Epidermal melanocyte (primary cell): ENCODE measurements around the gene P2RX6.
A peak's percentile ranks its signal among the peaks of the same experiment; 100 is the strongest.
"Not testable (repeated sequence)": the region's sequence is repeated elsewhere in the genome, so short reads cannot be mapped to it uniquely, and the experiment has no call there.

Experiments
- DNase-seq: peaks from one replicate; pipeline ENCODE4 v3.0.0; 2011; ENCODE audit warnings: low spot score; ENCODE audit not compliant: insufficient read length

The P2RX6 gene

DNA sequence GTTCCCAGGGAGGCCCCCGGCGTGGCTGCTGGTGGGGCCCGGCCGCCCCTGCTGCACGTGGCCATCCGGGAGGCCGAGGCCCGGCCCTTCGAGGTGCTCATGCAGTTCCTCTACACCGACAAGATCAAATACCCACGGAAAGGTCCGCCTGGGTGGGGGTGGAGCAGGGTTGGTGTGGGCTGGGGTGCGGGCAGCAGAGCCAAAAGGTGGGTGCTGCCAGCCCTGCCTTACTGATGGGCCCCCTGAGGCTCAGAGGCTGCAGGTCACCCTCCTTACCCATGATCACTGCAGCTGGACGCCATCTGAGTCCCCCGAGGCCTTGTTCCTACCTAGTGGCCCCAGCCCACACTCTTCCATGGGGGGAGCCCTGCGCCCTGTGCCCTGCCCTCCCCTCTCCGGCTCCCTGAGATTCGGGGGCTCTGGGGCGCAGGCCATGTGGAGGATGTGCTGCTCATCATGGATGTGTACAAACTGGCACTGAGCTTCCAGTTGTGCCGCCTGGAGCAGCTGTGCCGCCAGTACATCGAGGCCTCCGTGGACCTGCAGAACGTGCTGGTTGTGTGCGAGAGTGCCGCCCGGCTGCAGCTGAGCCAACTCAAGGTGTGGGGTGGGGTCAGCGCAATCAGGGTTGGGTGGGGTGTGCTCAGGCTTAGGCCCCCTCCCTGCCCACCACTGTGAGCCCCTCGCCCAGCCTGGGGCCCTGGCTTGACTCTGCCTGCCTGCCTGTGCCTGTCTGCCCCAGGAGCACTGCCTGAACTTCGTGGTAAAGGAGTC is 20.6 kb upstream of the P2RX6 start:
- DNase-seq: no peak

DNA sequence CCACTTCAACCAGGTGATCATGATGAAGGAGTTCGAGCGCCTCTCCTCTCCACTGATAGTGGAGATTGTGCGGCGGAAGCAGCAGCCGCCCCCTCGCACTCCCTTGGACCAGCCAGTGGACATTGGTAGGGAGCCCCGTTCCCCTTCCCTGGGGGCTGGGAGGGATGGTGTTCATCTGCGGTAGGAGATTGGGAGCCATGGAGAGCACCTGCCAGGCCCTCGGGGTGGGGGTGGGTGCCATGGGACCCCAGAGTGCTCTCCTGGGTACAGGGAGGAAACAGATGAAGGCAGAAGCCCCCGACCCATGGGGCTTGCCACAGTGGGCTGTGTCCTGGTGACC is 20.1 kb upstream of the P2RX6 start:
- no peak for DNase-seq

GRCh38 chr22:20995329-20996030 is 19.5 kb upstream of the P2RX6 start:
- no peak for DNase-seq

DNA sequence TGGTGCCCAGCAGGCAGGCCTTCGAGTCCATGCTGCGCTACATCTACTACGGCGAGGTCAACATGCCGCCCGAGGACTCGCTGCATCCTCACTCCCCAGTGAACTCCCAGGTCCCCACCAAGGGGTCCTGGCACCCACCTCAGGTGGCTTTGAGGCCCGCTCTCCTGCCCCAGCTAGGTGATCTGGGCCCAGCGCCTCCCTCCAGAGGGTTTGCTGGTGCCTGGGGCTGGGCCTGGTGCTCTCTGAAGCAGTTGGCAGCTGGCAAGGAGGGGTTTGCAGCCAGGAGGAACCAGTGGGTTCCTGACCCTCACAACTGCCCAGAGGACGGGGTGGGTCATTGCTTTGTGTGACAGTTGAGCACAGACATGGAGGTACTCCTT is 18.9 kb upstream of the P2RX6 start:
- no peak for DNase-seq

DNA sequence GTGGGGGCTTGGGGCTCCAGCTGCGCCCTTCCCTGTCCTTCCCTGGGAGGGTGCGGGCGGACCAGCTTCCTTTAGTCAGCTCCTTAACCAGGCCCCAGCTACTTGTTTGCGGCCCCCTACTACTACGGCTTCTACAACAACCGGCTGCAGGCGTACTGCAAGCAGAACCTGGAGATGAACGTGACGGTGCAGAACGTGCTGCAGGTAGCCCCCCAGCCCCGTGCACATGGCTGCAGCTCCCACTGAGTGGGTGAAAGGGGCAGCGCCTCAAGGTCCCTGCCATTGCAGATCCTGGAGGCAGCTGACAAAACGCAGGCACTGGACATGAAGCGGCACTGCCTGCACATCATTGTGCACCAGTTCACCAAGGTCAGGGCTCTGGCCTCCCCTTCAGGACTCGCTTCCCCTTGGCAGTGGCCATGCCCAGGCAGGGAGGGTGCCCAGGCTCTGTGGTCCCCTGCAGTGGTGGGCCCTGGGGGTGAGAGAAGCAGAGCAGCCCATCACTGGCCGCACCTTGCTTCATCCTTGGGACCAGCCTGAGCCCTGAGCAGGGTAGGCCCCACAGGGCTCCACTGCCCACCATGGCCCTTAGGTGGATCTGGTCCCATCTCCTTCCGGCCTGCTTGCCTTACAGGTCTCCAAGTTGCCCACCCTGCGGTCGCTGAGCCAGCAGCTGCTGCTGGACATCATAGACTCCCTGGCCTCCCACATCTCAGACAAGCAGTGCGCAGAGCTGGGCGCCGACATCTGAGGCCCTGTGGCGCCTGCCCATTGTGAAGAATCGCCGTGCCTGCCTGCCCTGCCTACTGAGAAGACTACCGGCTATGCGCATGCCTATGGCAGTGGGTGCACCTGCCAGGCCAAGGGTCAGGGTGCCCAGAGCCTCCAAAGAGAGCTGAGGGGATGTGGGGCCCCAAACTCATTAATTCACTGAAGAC is 18.1 kb upstream of the P2RX6 start:
- no peak for DNase-seq

DNA sequence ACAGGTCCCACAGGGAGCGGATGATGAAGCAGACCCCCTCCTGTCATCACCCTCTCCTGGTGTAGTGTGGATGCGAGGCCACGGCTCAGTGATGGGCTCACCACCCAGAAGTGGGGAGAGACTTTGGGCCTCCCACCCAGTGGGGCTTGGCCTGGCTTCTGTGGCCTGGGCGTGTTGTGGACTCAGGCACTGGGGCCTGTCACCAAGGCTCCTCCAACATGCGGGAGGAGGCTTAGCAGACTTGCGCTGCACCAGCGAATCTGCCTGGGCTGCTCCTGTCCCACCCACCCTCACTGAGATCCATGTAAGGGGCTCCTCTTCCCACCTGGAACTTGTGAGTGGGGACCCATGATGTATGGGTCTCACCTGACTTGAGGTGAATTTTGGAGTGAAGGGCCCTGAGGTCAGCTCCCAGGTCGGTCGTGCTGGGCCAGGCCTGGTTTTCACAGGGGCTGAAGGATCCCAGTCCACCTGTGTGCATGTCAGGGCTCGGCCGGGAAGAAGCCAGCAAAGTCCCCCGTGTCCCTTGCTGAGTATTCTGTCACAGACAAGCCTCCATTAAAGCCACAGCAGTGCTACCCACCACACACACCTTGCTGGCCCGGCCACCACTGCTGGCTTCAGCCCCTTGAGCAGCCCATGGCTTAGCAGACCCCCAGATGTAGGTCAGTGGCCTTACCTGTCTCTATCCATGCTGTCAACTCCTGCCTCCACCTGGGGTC is 17.3 kb upstream of the P2RX6 start:
- no peak for DNase-seq

DNA sequence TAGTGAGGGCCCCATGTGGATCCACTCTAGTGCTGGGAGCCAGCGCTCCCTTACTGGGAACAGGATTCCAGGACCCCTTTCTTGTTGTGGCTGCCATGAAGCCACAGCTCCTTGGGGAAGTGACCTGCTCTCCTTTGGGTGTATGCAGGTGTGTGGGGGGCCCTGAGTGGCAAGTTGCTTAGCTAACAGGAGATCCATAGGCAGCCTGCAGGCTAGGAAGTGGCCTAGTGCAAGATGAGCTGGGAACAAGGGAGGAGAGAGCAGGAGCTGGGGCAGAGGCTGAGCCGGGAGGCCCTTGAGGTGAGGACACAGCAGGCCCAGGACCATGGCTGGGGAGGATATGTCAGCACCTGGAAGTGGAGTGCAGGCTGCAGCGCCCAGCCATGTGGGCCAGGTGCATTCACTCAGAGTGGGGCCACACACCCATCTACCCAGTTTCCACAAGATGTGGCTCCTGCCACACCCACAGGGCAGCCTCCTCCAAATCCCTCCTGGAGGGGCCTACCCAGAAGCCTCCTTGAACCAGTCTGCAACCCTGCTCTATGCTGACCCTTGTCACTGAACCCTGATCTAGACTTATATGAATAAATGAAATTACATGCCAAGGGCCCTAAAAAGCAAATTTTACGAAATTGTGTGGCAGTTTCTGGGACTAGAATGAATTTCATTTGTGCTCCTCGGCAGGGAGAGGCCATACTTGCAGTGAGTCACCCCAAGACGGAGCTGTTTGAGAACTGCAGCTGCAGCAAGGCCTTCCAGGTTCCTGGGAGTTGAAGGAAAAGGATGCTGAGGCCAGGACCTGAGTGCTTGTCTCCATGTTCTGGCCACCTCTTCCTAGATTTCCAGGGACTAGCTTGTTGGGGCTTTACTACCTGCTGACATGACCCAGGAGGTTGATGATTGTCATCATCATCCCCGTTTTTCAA is 16.3 kb upstream of the P2RX6 start:
- no peak for DNase-seq

DNA sequence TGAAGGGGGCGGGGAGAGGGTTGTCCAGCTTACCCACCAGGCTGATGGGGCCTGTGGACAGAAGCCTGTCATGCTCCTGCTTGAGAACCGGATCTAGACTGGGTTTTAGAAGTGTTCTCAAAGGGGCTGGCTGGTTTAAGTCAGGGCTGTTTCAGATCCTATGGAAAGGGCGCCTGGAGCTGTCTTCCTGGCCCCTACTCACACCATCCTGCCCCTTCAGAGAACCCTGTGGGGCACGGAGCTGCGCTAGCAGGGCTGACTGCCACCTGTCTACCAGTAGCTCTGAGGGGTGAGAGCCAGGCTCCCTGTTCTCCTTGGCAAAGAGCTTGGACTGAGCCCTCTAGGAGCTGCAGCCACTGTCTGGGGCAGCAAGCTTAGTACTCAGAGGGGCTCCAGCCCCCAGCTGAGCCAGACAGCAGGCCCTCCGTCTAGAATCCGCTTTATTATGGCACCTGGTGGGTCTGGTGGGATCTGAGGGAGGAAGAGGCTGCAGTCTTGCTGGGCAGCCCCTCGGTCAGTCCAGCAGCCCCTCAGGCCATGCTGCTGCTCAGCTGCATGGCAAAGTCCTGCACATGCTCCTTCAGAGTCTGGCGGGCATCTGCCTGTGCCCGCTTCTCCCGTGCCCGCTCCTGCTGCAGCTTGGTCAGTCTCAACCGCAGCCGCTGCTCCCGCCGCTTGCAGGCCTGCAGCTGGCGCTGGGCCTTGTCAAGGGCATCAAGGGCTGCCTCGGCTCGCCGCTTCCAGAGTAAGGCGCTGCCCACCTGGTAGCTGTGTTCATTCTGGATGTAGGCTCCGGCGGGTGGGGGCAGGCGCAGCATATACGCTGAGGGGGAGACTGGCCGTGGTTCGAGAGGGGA is 15.4 kb upstream of the P2RX6 start:
- DNase-seq: no peak

GRCh38 chr22:21000207-21000986 is 14.6 kb upstream of the P2RX6 start:
- no peak for DNase-seq

- DNase-seq: no peak
Observed at GRCh38 chr22:21000987-21001600, 13.9 kb upstream of the P2RX6 start.

- peak; percentile 79 for DNase-seq
Observed at GRCh38 chr22:21001601-21002325, 13.2 kb upstream of the P2RX6 start, which contains the start of gene THAP7. Gene THAP7 (minus strand): TSS chr22:21002118. CDS start chr22:21001911, 207 bp downstream.

DNA sequence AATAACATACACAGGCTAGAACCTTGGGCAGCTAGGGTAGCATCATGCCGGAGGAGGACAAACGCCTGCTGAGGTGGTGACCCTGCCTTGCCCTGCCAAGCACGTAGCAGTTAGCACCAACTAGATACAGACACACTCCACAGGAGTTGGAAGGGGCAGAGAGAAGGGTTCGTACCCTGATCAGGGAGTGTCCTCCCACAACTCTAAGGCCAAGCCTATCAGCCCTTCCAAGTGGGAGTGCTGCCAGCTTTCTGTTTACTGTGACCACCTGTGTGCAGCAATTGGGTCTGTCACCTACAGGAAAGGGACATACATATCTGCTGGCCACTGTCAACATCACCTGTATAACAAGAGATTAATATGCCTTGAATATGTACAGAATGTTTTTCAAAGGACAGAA is 11.2 kb upstream of the P2RX6 start:
- DNase-seq: no peak

GRCh38 chr22:21009208-21009607 is 5.8 kb upstream of the P2RX6 start:
- not testable (repeated sequence) for DNase-seq

DNA sequence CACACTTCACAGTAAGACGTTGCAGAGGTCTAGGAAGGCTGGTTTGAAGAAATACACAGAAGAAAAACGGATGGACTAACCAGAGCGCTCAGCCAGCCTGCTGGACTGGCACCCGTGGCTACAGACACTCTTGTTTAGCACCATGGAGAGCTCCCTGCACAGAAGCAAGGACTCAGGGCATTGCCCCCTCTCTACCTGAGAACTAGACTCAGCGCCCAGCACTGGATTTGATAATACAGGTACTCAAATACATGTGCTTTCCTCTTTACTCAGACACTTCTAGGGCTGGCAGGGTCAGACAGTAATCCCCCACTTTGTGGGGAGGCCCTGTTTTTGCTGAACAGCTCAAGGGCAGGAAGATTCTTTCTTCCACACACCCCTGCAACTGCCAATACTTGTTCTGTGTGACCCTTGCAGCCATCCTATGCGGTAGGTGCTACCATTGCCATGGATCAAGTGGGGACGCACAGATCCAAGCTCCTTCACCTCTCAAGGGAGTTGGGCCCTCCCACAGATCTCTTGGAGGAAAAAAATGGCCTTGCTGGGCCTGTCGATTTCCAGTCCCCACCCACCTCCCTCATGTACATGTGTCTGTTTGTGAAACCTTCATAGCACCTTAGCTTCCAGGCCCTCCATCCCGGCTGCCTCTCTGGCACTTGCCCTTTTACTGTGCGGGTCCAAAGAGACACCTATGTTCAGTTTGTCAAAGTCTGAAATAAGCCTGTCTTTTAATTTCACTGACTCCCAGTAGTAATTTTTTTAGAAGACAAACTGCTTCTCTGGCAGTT is 5.1 kb upstream of the P2RX6 start:
- DNase-seq: no peak

- DNase-seq: no peak
Observed at GRCh38 chr22:21010426-21011113, 4.4 kb upstream of the P2RX6 start.
